HG02759 (cell line): Measurements from ENCODE around the gene SS18L1.
A peak's percentile ranks its signal among the peaks of the same experiment; 100 is the strongest.

Experiments used
- ATAC-seq: cut with Tn5 transposase; IDR thresholded peaks from one replicate; pipeline ENCODE4 v1.9.1; 2021; ENCODE audit warnings: mild to moderate bottlenecking, moderate library complexity; ENCODE audit not compliant: unreplicated experiment

Gene SS18L1

DNA sequence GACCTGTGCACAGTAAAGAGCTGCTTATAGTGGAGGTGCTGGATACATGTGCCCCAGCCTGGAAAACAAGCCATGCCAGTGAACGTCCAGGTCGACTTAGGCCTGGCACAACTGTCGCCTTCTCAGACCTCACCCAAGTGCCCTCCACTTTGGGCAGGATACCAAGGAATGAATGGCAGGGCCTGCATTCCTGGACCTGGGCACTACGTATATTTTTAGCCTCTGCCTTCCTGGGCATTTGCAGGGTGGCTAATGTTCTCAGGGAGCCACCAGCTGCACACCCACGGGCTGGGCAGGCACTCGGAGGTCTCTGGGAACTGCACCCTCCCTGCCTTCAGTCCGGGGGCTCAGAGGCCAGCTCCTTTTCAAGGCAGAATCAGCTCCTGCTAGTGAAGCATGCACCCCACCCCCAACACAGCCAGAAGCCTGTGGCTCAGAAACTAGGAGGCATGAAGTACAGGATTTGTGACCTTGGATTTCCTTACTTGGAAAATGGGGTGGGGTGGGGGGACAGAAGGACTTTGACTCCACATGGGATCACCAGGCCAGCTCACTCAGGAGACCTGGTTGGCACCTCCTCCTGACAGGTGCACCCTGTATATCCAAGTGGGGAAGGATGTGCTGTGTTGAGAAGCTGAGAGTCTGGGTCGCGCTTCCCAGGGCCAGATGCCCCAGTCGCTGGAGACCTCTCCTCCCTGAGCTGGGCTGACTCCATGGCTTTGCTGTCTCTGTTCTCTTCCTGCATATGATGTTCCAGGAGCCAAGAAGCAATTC, 23.8 kb upstream of the SS18L1 start:
- no peak for ATAC-seq

DNA sequence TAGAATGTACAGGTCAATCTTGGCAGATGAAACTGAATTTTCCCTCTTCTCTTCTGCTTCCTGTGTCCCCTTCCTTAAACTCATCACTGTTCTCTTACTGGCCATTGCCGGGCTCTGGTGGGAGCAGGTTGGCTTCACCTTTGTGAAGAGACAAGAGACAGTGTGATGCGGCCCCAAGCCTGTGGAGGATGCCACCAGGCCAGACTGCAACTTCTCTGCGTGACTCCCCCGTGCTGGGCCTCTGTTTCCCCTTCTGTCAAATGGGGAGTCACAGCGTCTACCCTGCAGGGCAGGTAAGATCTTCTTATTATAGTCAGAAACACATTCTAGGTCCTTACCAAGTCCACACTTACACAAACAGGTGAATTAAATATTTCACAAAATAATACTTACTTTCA, 23.2 kb upstream of the SS18L1 start:
- ATAC-seq, result no peak

DNA sequence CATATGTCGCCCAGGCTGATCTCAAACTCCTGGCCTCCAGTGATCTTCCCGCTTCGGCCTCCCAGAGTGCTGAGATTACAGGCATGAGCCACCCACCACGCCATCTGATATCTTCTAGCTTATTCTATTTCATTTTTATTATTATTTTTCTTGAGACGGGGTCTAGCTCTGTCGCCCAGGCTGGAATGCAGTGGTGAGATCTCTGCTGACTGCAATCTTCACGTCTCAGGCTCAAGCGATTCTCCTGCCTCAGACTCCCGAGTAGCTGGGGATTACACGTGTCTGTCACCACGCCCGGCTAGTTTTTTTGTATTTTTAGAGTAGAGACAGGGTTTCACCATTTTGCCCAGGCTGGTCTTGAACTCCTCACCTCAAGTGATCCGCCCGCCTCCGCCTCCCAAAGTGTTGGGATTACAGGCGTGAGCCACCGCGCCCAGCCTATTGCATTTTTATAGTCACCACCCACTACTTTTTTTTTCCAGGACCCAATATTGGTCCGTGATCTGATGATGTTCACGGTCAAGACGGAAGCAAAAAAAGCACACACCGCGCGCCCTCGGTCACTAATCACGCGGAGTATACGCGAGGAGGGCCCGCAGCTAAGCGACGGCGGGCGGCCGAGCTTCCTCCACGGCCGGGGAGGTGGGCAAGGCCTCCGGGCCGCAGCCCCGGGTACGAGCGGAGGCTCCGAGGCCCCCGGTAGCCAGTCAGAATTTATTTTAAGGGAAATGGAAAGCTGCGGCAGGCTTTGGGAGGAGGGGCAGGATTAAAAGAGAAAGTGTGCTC, 22.4 kb upstream of the SS18L1 start:
- ATAC-seq, result peak; percentile 10

DNA sequence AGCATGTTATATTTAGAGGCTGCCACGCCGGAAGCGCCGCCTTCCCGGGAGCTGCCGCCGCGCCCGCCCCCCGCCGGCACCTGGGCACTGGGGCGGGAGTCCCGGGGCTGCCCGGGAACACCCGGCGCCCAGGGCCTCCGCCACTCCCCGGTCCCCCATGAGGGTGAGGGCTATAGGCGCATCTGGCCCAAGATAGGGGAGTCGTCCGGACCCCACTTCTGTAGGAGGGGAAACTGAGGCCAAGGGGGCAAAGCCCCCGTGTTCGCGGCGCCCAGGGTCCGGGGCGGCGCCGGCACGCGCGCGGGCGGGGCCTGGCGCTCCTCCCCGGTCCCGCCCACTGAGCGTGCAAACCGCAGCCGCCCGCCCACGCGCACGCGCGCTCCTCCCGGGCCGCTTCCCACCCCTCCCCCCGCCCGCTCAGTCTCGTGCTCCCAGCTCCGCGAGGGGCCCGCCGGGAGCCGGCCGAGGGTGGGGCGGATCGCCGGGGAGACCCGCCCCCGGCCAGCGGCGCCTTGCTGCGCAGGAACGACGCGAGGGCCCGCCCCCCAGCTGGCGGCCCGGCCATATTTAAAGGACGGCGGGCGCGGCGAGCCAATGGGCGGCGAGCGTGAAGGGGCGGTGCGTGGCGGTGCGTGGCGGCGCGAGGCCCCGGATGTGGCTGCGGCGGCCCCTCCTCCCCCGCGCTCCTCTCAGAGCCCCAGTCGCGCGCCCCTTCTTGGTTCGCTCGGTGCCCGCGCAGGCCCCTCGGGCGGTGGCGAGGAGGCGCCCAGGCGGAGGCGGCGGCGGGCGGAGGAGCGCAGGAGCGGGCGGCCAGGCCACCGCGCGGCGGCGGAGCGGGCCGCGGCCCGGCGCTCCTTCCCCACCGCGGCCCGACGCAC, 21.6 kb upstream of the SS18L1 start, which contains the start of gene LSM14B:
Gene LSM14B, plus strand, starts transcription at position 700 of the 878 bp plus-strand sequence. CDS start 192 bp downstream, outside the sequence.
- peak; percentile 78 for ATAC-seq

DNA sequence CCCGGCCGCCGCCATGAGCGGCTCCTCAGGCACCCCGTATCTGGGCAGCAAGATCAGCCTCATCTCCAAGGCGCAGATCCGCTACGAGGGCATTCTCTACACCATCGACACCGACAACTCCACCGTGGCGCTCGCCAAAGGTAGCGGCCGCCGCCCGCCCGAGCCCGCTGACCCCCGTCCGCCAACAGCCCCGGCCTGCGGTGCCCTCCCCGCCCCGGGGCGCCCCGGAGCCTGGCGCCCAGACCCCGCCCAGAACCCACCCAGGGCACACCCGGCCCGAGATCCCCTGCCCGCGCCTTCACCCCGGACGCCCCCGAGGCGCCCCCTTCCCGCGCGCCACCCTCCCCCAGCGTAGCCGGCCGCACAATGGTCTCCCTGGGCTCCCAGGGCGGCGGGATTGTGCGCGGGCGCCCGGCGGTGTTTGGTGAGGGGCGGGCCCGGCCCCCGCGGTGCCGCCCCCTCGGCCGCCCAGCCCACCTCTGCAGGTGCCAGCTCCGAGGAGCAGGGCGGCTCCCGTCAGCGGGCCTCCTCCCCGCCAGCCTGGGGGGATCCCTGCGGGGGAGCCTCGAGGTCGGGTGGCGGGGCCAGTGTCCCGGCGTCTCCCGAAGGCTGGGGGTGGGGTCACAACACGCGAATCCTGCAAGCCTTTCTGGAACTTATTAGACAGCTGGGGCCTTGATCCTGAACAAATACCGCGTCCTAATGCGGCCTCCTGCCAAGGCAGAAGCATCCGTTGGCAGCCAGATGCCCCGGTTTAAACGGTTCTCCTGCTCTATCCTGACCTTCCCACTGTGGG, 20.7 kb upstream of the SS18L1 start:
- peak; percentile 24 for ATAC-seq

DNA sequence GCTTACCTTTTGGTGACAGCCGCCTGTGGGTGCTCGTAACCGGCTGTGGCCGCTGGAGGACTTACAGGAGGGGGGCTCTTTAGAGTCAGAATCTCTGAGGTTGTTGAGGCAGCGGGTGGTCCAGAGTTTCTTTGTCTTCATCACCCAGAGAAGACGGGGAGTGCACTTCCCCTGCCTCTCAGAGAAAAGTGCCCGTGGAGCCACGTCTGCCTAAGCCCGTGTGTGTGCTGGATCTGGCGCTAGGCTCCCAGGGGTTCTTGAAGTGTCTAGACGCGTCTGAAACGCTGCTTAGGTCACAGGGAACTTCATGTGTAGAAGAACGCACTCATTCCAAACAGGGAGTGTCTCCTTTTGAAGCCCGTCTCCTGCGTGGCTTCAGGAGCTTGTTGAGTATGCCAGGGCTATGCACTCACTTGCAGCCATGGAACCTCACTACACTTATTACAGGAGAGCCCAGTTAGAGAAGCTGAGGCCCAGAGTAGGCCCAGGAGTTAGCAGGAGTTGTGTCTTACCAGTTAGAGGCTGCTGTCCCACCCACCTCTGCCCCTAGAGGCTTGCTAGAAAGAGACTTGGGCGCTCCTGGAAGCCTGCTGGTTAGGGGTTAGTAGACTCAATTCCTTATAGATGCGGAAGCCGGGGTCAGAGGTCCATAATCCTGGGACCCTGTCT, 20.0 kb upstream of the SS18L1 start:
- ATAC-seq, result no peak

DNA sequence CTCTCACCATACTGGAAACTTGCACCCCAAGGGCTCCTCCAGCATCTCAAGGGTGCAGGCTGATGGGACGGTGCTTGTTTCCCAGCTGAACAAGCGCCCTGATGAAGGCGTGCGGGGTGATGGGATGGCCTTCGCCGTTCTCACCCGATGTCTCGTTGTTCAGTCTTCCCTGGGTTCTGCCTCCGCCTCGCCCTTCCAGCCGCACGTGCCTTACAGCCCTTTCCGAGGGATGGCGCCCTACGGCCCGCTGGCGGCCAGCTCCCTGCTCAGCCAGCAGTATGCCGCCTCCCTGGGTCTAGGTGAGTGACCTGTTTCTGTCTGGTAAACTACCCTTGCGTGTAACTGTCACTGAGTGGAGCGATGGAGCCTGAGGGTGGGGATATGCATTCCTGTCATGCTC, 17.4 kb upstream of the SS18L1 start:
- no peak for ATAC-seq

DNA sequence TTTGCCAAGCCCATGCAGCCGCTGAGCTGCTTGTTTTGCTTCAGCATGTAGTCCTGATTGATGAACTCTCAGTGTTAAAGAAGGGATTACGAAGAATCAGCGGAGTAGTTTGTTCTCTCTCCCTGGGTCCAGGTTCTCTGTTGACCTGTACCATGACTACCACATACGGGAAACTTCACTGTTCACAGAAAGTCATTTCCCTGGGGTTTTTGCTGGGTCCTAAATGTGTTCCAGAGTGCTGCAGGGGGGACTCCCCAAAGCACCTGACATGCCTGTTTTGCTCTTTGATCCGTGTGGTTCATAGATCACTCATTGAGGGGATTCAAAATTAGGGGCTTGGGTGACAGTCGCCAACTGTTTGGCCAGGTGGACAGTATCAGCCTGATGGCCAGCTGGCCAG, 15.8 kb upstream of the SS18L1 start:
- no peak for ATAC-seq

DNA sequence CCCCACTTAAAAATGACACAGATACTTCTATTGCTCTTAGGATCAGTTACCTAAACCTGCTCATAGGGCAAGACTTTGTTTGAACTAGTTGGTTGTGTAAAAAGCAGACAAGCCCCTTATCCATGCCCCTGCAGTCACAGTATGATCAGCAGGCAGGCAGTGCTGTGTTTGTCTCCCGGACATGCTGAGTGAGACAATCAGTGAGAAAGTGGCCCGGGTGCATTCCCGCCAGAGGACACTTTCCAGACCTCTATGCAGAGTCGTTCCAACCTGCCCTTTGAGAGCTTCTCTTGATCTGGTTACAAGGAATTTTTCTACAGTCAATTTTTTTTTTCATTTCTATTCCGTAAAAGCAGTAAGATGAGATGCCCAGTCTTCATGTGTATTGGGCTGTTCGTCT, 15.1 kb upstream of the SS18L1 start:
- ATAC-seq, result no peak

DNA sequence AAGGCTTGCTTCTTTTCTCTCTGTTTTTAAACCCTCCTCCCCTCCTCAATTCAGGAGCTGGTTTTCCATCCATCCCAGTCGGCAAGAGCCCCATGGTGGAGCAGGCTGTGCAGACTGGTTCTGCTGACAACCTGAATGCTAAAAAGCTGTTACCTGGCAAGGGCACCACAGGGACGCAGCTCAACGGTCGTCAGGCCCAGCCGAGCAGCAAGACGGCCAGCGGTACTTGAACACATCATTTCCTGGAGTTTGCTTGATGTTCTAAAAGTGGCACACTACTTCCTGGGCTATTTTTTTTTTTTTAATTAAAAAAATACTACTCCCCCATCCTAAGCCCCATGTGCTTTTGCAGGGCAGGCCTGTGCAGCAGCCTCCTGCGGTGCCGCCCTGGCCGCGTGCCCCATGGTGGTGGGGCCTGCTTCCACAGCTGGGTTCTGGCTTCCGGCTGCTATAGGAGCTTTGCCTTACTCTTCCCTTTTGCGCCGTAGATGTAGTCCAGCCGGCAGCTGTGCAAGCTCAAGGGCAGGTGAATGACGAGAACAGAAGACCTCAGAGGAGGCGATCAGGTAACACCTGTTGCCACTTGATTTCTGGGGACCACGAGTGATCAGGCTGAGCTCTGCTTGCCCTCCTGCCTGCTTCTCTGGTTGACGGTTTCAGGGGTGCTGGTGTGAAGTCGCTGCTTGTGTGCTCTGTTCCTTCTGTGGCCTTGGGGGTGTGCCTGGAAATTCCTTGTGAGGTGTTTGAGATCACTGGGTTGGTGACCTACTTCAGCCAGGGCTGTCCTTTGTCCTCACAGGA, 13.6 kb upstream of the SS18L1 start:
- no peak for ATAC-seq

DNA sequence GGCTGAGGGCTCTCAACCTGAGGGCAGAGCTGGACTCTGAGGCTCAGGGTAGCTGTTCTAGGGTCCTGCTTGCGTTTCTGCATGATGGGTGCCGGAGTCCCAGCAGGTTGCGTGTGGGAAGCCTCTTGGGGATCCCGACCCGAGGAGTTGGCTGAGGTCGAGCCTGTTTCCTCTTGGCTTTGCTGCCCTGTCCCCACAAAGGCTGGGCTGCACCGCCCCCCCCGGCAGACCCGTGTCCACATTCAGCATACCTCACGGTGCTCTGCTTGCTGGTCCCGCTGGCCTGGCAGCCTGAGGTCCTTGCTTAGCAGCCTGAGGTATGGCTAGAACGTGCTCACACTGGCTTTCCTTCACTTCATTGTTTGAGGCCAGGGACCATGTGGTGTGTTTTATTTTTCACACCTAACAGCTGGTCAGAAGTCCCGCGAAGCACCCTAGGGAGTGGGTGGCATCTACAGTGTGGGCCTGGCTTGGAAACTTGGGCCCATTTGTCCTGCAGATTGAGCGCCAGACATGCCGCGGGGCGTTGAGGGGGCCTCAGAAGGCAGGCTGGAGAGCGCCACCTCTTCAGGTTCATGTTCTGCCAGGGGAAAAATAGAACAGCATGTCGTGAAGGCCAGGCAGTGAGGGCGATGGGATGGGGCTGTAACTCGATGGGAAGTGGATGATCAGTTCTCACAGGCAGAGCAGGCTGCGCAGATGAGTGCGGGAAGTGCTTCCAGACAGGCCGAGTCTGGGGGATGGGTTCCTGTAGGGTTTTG, 11.8 kb upstream of the SS18L1 start:
- ATAC-seq, result no peak

DNA sequence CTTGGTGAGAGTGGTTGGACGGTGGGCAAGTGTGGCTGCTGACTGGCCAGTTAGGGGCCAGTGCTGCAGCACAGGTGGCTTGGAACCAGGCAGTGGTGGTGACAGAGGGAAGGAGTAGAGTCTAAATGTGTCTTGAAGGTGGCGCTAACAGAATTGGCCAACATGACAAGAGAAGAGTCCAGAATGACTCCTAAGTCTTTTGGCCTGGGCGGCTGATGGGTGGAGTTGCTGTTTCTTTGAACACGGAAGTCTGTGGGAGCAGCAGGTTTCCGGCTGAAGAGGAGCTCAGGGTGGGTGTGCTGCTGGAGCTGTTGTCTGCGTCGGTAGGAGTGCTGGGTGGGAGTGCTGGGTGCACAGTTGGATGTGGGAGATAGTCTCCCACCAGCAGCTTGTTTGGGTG, 11.1 kb upstream of the SS18L1 start:
- ATAC-seq, result no peak

DNA sequence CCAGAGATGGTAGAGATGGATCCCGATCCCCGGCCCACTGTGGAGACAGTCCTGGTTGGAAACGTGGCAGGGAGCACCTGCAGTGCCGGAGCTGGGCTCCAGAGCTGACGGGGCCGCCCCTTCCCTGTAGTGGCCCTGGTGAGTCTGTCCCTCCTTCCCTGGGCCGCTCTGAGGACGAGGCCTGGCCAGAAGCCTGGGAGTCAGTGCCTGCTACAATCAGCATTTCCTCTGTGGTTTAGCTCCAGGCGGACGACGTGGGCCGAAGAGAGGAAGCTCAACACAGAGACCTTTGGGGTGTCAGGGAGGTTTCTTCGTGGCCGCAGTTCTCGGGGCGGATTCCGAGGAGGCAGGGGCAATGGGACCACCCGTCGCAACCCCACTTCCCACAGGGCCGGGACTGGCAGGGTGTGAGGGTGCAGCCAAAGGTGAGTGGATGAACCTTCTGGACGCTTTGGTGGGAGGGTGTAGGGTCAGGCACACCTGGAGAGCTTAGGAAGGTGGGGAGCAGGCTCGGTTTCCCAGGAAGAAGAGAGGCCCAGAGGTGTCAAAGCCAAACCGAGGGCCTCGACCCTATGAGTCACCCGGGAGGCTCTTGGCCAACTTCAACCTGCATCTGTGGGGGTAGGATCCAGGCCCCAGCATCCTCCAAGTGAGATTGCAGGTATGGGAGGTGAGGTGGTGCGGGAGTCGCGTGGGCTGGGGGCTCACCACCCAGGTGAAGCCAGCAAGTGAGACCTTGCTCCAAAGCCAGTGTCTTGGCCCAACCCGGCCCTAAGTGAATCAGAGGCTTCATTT, 10.3 kb upstream of the SS18L1 start:
- no peak for ATAC-seq

DNA sequence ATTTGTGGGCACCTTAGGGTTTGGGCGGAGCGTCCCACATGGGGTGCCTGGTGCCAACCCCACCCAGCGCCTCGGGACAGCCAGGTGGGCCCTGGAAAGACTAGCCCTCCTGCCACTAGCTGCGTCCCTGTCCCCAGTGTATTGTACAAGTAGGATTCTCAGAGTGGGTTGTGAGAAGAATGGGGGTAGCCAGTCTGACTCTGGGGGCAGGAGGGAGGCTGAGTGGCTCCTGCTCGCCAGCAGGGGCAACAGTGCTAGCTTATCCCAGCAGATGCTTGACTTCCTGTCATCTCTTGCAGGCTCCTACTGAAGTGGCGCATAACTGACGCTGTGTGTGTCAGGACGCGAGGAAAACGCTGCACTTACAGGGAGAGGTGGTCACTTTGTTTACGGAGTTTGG, 9.7 kb upstream of the SS18L1 start:
- no peak for ATAC-seq

DNA sequence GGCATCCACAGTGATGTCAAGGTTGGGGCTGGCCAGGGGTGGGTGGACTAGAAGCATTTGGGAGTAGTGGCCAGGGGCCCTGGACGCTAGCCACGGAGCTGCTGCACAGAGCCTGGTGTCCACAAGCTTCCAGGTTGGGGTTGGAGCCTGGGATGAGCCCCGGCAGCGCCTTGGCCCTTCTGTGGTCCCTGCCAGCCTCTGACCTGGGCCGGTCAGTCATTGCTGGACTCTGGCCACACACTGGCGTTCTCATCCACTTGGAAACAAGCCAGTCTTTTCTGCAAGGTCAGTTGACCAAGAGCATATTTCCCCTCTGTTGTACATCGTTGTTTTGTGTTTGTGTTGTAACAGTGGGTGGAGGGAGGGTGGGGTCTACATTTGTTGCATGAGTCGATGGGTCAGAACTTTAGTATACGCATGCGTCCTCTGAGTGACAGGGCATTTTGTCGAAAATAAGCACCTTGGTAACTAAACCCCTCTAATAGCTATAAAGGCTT, 8.8 kb upstream of the SS18L1 start:
- no peak for ATAC-seq

DNA sequence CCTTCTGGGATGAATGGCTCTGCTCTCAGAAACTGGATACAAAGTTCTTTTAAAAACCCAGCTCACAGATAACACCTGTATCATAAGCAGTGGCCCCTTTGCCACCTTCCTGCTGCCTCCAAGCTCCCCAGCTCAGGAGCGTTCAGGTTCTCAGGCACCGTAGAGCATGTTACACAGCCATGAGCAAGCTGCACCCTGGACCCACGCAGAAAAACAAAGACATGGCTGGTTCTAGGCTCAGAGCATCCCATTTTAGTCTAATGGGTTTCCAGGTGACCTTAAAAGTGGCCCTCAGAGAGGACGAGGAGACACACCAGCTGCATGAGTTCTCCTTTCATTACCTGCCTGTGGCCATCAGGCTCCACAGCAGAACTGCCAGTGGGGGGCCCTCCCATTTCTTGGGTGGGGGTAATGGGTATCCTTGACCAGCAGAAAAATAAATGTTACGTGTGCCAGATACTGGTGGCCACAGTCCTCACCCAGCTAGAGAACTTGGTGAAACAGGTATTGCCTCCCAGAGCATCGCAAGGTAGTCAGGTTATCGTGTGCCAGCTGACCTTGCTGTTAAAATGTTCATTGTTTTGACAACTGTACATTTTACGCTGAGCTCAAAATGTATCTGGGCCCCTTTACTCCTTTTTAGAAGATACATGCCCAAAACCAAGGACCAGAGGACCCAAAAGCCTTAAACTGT, 7.8 kb upstream of the SS18L1 start:
- no peak for ATAC-seq
